Measurements from ENCODE around the gene PPP1R12A.

Gene PPP1R12A

DNA sequence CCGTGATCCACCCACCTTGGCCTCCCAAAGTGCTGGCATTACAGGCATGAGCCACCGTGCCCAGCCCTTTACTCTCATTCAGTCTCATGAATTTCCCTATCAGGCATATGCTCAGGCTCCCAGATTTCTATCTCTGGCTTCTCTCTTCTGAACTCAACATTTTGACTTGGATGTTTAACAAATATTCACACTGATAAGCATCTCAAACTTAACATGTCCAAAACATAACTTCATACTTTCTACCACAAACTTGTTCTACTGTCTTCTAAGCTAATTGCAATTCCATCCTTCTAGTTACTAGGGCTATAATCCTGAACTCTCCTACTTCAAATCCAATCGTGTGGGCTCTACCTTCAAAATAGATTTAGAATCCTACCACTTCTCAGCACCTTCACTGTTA, 170.3 kb downstream of the PPP1R12A start:
- no peak for FAIRE-seq

DNA sequence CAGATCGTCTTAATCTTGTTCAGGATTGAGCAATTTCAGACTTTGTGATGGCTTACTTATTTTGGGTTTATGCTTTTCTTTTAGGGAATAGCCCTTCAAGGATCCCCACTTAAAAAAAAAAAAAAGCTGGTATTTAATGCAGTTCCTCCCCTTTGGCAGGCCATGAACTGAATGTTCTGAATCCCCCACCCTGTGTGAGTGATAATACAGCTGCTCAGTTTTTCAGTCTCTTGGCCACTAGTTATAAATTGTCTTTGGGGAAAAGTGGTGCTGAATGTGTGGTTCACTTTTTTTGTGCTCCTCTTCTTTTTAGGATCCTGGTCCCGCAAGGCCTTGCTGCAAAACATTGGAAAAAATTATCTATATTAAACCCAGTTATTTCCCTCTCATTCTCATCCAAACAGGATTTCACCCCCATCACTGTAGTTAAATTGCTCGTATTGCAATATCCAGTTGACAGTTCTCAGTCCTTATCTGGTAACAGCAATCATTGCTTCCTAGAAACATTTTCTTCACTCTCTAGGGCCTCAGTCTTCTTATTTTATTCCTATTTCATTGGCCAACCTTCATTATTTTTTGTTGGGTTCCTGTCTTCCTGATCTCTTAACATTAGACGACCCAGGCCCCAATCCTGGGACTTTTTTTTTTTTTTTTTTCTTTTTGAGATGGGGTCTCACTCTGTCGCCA, 171.0 kb downstream of the PPP1R12A start:
- FAIRE-seq, result no peak

DNA sequence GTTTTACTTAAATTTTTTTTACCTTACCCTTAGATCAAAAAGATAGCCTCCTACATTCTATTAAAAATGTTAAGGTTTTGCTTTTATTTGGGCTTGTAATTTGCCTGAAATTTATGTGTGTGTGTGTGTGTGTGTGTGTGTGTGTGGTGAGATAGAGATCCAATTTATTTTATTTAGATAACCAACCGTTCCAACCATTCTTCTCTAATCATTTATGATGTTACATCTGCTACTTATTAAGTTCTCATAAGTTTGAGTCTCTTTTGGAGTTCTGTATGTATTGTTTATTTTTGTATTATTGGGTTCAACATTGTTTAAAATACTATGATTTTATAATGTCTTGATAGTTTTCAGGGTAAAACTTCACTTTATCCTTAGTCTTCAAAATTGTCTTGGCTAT, 173.6 kb downstream of the PPP1R12A start:
- FAIRE-seq, result peak; percentile 94

- no peak for FAIRE-seq
Observed at GRCh38 chr12:79747274-79747673, 187.6 kb downstream of the PPP1R12A start.

DNA sequence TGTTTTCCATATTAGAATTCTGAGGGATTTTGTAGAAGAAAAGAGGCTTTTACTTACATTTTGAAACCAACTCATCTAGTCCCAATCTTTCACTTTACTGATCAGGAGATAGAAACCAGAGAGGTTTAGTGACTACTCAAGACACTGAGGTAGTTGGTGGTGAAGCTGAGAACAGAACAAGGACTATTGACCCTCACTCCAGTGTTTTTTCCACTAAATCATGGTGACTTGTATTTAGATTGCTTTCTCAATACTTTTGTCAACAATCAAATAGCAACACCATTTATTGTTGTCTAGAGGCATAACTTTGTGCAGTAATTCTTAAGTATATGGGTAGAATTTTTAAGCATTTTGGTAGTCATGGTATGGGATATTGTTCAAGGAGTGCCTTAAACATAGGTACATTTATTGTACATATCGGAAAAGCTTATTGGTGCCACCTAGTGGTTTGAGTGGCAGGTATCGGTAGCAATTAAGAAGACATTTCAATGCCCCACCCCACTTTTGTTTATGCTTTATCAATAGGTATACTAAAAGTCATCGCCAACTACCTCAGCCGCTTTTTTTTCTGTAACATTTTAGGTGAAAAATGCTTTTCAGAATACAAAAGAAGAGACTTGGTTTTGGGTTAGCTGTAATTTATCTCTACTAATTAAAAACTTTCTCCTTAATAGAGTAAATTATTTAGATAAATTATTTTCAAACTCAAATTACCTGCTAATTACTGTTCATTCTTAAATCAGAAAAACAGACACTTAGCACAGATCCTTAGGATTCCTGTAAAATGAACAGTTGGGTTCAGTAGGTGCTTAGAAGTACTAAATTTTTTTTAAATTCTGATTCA, 196.8 kb downstream of the PPP1R12A start:
- peak; percentile 48 for FAIRE-seq

GRCh38 chr12:79732638-79733037, 202.3 kb downstream of the PPP1R12A start:
- no peak for FAIRE-seq

DNA sequence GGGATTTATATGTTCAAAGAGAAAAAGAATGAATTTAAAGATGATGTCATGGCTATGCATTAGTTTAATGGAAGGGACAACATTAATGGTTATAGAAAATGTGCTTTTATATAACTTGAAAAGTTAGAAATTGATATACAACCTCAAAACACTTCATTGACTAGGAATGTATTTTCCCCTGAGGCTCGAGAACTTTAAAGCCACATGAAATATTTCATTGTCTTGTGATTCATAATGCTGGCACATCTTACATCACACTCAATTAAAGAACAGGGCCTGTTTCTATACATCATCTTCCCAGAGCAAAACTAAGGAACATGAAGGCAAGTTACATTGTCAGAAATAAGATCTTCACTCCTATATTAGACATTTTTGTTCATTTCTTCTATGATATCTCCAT, 208.9 kb downstream of the PPP1R12A start:
- no peak for FAIRE-seq
